Measurements from ENCODE around the gene IQGAP3. TPM values are rescaled to one million over a fixed set of nuclear protein-coding genes. Genes with fewer than 3 reads are reported as not detected.

IQGAP3 gene
- total and polyA plus RNA-seq, 11 donors = 0.09 to 5.1 (median 0.25) TPM

DNA sequence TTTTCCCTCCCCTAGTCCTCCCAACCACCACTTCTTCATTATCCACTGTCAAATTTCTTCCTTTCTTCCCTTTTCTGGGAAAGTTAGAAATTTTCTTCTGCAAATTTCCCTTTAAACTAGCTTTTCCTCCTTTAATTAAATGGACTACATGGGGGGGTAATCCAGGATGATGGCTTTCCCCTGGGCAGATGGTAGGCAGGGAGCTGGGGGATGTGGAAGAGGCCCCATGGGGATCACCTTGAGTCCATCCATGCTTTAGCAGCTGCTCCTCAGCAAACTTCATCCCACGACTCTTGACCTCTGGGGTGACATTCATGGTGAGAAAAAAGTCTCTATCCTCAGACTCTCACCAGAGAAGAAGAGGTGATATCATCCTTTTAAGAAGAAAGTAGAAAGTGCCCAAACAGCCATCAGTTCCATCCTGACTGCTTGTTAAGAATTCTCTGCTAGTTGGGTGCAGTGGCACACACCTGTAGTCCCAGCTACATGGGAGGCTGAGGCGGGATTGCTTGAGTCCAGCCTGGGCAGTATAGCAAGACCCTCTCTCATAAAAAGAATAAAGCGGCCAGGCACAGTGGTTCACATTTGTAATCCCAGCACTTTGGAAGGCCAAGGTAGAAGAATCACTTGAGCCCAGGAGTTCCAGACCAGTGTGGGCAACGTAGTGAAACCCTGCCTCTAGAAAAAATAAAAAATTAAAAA lies 26.5 kb upstream of the IQGAP3 start:
- Histone ChIP-seq H3K4me3 (no peak overlapping the region), H3K27me3 (no peaks in the 10 kb centered on the region), H3K9me3 (no peaks in the 10 kb centered on the region), H3K27ac (no peak overlapping the region), H3K36me3 (peaks cover 0 to 50% (median 44%) of the 10 kb centered on the region in 9 donors), H3K4me1 (peaks cover 3 to 27% (median 14%) of the 10 kb centered on the region in 12 donors)
- no peak for DNase-seq
- TF ChIP-seq, protein P1, sequence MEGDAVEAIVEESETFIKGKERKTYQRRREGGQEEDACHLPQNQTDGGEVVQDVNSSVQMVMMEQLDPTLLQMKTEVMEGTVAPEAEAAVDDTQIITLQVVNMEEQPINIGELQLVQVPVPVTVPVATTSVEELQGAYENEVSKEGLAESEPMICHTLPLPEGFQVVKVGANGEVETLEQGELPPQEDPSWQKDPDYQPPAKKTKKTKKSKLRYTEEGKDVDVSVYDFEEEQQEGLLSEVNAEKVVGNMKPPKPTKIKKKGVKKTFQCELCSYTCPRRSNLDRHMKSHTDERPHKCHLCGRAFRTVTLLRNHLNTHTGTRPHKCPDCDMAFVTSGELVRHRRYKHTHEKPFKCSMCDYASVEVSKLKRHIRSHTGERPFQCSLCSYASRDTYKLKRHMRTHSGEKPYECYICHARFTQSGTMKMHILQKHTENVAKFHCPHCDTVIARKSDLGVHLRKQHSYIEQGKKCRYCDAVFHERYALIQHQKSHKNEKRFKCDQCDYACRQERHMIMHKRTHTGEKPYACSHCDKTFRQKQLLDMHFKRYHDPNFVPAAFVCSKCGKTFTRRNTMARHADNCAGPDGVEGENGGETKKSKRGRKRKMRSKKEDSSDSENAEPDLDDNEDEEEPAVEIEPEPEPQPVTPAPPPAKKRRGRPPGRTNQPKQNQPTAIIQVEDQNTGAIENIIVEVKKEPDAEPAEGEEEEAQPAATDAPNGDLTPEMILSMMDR (IDR thresholded peaks at IDR 0.05) = no peak
- TF ChIP-seq POLR2A (IDR thresholded peaks at IDR 0.05) = no peak
- ATAC-seq = no peak
- 88 to 95% (median 92%) methylated on average over 4 of the region's 4 CpGs for WGBS, 4 donors
- intact Hi-C loops (cut with DNase I) = loop anchor here in 1 of 10 donors (5.0 kb wide), 1 partner anchor 137 kb away; no protein-coding TSS in a partner anchor

DNA sequence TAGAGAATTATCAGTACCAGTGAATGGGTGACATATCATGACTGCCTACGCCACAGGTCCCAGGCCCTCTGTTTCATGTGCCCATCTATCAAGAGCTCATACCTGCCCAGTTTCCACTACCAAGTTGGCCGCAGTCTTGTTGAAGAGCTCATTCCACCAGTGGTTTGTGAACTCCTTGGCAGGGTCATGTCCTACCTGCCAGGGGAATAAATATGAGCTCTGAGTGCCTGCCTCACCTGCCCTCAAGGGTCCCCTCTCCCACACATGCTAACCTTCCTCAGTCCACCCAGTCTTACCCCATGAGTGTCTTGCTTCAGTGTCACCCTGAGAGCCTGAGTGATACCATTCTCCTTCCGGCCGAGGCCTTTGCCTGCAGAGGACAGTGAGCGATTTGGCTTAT lies 25.8 kb upstream of the IQGAP3 start:
- 93 to 98% (median 95%) methylated on average over 5 of the region's 5 CpGs for WGBS, 4 donors
- no peak for DNase-seq
- ATAC-seq = no peak
- H3K4me1 ChIP-seq = peaks cover 3 to 27% (median 14%) of the 10 kb centered on the region in 12 donors
- intact Hi-C loops (cut with DNase I) = loop anchor here in 1 of 10 donors (5.0 kb wide), 1 partner anchor 136 kb away; no protein-coding TSS in a partner anchor
- no peak overlapping the region for H3K4me3 ChIP-seq
- H3K27ac ChIP-seq = no peak overlapping the region
- peaks cover 0 to 56% (median 46%) of the 10 kb centered on the region in 9 donors for H3K36me3 ChIP-seq
- TF ChIP-seq, protein P1 (IDR thresholded peaks at IDR 0.05) = no peak
- no peak for TF ChIP-seq POLR2A (IDR thresholded peaks at IDR 0.05)
- no peaks in the 10 kb centered on the region for H3K9me3 ChIP-seq
- H3K27me3 ChIP-seq = no peaks in the 10 kb centered on the region

DNA sequence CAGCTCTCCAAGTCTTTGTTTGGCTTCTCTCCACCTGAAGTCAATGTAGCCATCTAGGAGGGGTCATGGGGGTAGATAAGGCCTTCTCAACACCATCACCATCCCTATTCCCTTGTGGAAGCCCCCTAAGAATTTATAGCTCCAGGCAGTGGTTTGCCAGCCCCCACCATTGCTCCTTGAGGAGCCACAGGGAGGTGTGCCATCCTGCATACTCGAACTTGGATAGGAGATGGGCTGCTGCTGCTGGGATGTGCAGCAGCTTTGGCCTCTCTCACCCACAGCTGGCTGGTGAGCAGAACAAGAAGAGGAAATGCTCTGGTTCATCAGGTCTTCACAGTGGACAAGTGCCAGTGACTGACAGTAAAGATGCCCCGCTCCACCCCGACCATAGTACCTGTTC lies 24.1 kb upstream of the IQGAP3 start:
- TF ChIP-seq, protein P1 (IDR thresholded peaks at IDR 0.05) = no peak
- TF ChIP-seq POLR2A (IDR thresholded peaks at IDR 0.05) = no peak
- intact Hi-C loops (cut with DNase I) = loop anchor here in 1 of 10 donors (5.0 kb wide), 1 partner anchor 134 kb away; no protein-coding TSS in a partner anchor
- 88 to 93% (median 92%) methylated on average over 3 of the region's 3 CpGs for WGBS, 4 donors

DNA sequence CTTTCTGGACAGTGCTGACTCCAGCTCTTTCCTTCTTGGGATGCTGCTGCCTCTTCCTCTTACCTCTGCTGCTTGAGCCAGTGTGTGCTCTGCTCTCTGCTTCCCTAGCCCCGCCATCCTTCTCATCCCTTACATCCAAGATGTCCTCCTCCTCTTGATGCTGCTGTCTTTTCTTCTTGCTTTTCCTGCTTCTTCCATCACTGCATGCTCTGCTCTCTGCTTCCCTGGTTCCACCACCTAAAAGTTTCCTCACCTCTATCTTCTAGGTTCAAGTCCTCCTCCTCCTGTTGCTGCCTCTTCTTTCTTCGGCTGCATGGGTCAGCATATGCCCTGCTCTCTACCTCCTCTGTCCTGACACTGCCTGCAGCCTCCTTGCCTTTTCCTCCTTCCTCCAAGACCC lies 22.7 kb upstream of the IQGAP3 start:
- 86 to 95% (median 89%) methylated on average over 2 of the region's 2 CpGs for WGBS, 4 donors
- H3K4me3 ChIP-seq = no peak overlapping the region
- intact Hi-C loops (cut with DNase I) = loop anchor here in 1 of 10 donors (5.0 kb wide), 1 partner anchor 133 kb away; no protein-coding TSS in a partner anchor
- TF ChIP-seq POLR2A (IDR thresholded peaks at IDR 0.05) = no peak
- TF ChIP-seq, protein P1 (IDR thresholded peaks at IDR 0.05) = no peak
- DNase-seq (no peak), ATAC-seq (no peak)
- H3K4me1 ChIP-seq = peaks cover 0 to 25% (median 12%) of the 10 kb centered on the region in 12 donors
- no peak overlapping the region for H3K27ac ChIP-seq
- H3K27me3 ChIP-seq = no peaks in the 10 kb centered on the region
- H3K36me3 ChIP-seq = peaks cover 0 to 62% (median 47%) of the 10 kb centered on the region in 9 donors
- no peaks in the 10 kb centered on the region for H3K9me3 ChIP-seq

More for the DNA sequence above, 24.1 kb upstream of the IQGAP3 start:
- H3K4me3 ChIP-seq = no peak overlapping the region
- ATAC-seq (no peak), DNase-seq (no peak)
- H3K27ac ChIP-seq = no peak overlapping the region
- H3K27me3 ChIP-seq = no peaks in the 10 kb centered on the region
- H3K36me3 ChIP-seq = peaks cover 0 to 62% (median 47%) of the 10 kb centered on the region in 9 donors
- no peaks in the 10 kb centered on the region for H3K9me3 ChIP-seq
- peaks cover 3 to 27% (median 15%) of the 10 kb centered on the region in 12 donors for H3K4me1 ChIP-seq
